Liver (tissue), 3 donors: Measurements from ENCODE around the gene KRTAP2-1.
"Not testable (repeated sequence)": the region's sequence is repeated elsewhere in the genome, so short reads cannot be mapped to it uniquely, and the experiment has no call there.

Source experiments
- FOXA1 ChIP-seq: IDR thresholded peaks from 2 replicates; pipeline ENCODE4 v1.6.1; 2016; ENCODE audit warnings: antibody characterized with exemption
- FOXA2 ChIP-seq: IDR thresholded peaks from 2 replicates; pipeline ENCODE4 v1.6.1; 2016; ENCODE audit warnings: antibody characterized with exemption
- GABPA ChIP-seq, 2 donors: IDR thresholded peaks in 1 of 2; conservative IDR thresholded peaks in 1 of 2; 2 replicates each; pipeline ENCODE4 v1.6.1; 2016; ENCODE audit warnings: antibody characterized with exemption in 2 of 2, mild to moderate bottlenecking in 1 of 2, moderate library complexity in 1 of 2
- HNF4G ChIP-seq: IDR thresholded peaks from 2 replicates; pipeline ENCODE4 v1.6.1; 2016; ENCODE audit warnings: antibody characterized with exemption
- JUND ChIP-seq, 2 donors: IDR thresholded peaks; 2 replicates each; pipeline ENCODE4 v1.6.1; 2016; ENCODE audit warnings: antibody characterized with exemption in 2 of 2
- MAX ChIP-seq: IDR thresholded peaks from 2 replicates; pipeline ENCODE4 v1.6.1; 2016; ENCODE audit warnings: antibody characterized with exemption
- RAD21 ChIP-seq, 2 donors: IDR thresholded peaks; 2 replicates each; pipeline ENCODE4 v1.6.1; 2016; ENCODE audit warnings: antibody characterized with exemption in 2 of 2, mild to moderate bottlenecking in 2 of 2
- REST ChIP-seq: IDR thresholded peaks from 2 replicates; pipeline ENCODE4 v1.6.1; 2016; ENCODE audit warnings: antibody characterized with exemption, mild to moderate bottlenecking
- RXRA ChIP-seq, 2 donors: IDR thresholded peaks; 2 replicates each; pipeline ENCODE4 v1.6.1; 2017 to 2018; ENCODE audit warnings: antibody characterized with exemption in 2 of 2, mild to moderate bottlenecking in 1 of 2
- SP1 ChIP-seq: IDR thresholded peaks from 2 replicates; pipeline ENCODE4 v1.6.1; 2018; ENCODE audit warnings: antibody characterized with exemption, mild to moderate bottlenecking
- TAF1 ChIP-seq: conservative IDR thresholded peaks from 2 replicates; pipeline ENCODE4 v1.6.1; 2016; ENCODE audit warnings: antibody characterized with exemption, mild to moderate bottlenecking
- YY1 ChIP-seq: IDR thresholded peaks from 2 replicates; pipeline ENCODE4 v1.6.1; 2016; ENCODE audit warnings: antibody characterized with exemption, mild to moderate bottlenecking
- ZBTB33 ChIP-seq: IDR thresholded peaks from 2 replicates; pipeline ENCODE4 v1.6.1; 2016; ENCODE audit warnings: antibody characterized with exemption
- TF ChIP-seq, protein P1 (sequence below): fragments of 150-350 bp; IDR thresholded peaks from 2 replicates; pipeline ENCODE4 v1.5.1; 2017; ENCODE audit warnings: improper control_type of control experiment, low read depth, low read length; ENCODE audit not compliant: missing input control
- donor health status: healthy.
- donor health status: healthy.

- TF ChIP-seq, protein P1, sequence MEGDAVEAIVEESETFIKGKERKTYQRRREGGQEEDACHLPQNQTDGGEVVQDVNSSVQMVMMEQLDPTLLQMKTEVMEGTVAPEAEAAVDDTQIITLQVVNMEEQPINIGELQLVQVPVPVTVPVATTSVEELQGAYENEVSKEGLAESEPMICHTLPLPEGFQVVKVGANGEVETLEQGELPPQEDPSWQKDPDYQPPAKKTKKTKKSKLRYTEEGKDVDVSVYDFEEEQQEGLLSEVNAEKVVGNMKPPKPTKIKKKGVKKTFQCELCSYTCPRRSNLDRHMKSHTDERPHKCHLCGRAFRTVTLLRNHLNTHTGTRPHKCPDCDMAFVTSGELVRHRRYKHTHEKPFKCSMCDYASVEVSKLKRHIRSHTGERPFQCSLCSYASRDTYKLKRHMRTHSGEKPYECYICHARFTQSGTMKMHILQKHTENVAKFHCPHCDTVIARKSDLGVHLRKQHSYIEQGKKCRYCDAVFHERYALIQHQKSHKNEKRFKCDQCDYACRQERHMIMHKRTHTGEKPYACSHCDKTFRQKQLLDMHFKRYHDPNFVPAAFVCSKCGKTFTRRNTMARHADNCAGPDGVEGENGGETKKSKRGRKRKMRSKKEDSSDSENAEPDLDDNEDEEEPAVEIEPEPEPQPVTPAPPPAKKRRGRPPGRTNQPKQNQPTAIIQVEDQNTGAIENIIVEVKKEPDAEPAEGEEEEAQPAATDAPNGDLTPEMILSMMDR, result not testable (repeated sequence)
- TF ChIP-seq REST; FOXA1; MAX; RXRA (IDR thresholded peaks at IDR 0.05); ZBTB33; TAF1; SP1; YY1; GABPA (IDR thresholded peaks at IDR 0.05 in 1 of 2, conservative IDR thresholded peaks at IDR 0.05 in 1 of 2); RAD21 (IDR thresholded peaks at IDR 0.05); FOXA2; HNF4G; JUND (IDR thresholded peaks at IDR 0.05): not testable (repeated sequence)
Observed at GRCh38 chr17:41046735-41047465, at the start of gene KRTAP2-1.
